CD4-positive, alpha-beta memory T cell (primary cell): Measurements from ENCODE around the gene AGBL4. TPM values are rescaled to one million over a fixed set of nuclear protein-coding genes. Genes with fewer than 3 reads are reported as not detected.

Source experiments
- CTCF ChIA-PET: fragments of 350-600 bp; sonication (Branson Sonifier 250); formaldehyde crosslinking; loops from one replicate; lab custom pipeline; 2021; ENCODE audit warnings: inconsistent platforms; ENCODE audit not compliant: partially characterized antibody; lab: Charles Lee
- POLR2A ChIA-PET: fragments of 350-600 bp; sonication (Branson Sonifier 250); formaldehyde crosslinking; loops from one replicate; lab custom pipeline; 2021; ENCODE audit not compliant: partially characterized antibody; lab: Charles Lee
- DNase-seq, 5 donors: peaks; one replicate each; pipeline versions ENCODE4 v3.0.0 to v3.0.0-alpha.2; 2020 to 2022; ENCODE audit warnings: mixed read lengths in 1 of 5
- H3K27ac ChIP-seq: one replicate; pipeline ENCODE4 v1.7.0; 2013; ENCODE audit warnings: low read depth, low read length
- H3K27me3 ChIP-seq: 2 replicates; pipeline ENCODE4 v1.7.0; 2013; ENCODE audit warnings: mild to moderate bottlenecking, low read length, moderate library complexity; ENCODE audit not compliant: insufficient read depth
- H3K36me3 ChIP-seq: 2 replicates; pipeline ENCODE4 v1.7.0; 2013; ENCODE audit warnings: mild to moderate bottlenecking, low read length, moderate library complexity; ENCODE audit not compliant: insufficient read depth
- H3K4me1 ChIP-seq: 2 replicates; pipeline ENCODE4 v1.7.0; 2013; ENCODE audit warnings: mild to moderate bottlenecking, low read length, moderate library complexity; ENCODE audit not compliant: insufficient read depth
- H3K4me3 ChIP-seq, 2 donors: one replicate each; pipeline ENCODE4 v1.7.0; 2013; ENCODE audit warnings: low read length in 2 of 2, mild to moderate bottlenecking in 1 of 2
- H3K9me3 ChIP-seq, 2 donors: one replicate each; pipeline ENCODE4 v1.7.0; 2013; ENCODE audit warnings: low read length in 2 of 2, control low read depth in 1 of 2; ENCODE audit not compliant: control insufficient read depth in 1 of 2
- H3K27ac Mint-ChIP-seq, 7 donors: one replicate each; pipeline ENCODE4 v1.8.0; 2020 to 2021; ENCODE audit warnings: mixed read lengths in 7 of 7, mild to moderate bottlenecking in 6 of 7, inconsistent platforms in 3 of 7, moderate library complexity in 3 of 7
- H3K27me3 Mint-ChIP-seq, 2 donors: one replicate each; pipeline ENCODE4 v1.8.0; 2020 to 2021; ENCODE audit warnings: mixed read lengths in 2 of 2
- H3K36me3 Mint-ChIP-seq, 2 donors: one replicate each; pipeline ENCODE4 v1.8.0; 2020 to 2021; ENCODE audit warnings: mixed read lengths in 2 of 2, inconsistent platforms in 1 of 2, mild to moderate bottlenecking in 1 of 2
- H3K4me1 Mint-ChIP-seq, 4 donors: one replicate each; pipeline ENCODE4 v1.8.0; 2020 to 2021; ENCODE audit warnings: mixed read lengths in 4 of 4, mild to moderate bottlenecking in 1 of 4
- H3K4me3 Mint-ChIP-seq, 8 donors: one replicate each; pipeline ENCODE4 v1.8.0; 2020 to 2021; ENCODE audit warnings: mixed read lengths in 8 of 8, mild to moderate bottlenecking in 7 of 8, moderate library complexity in 6 of 8, inconsistent platforms in 3 of 8
- H3K9me3 Mint-ChIP-seq, 8 donors: one replicate each; pipeline ENCODE4 v1.8.0; 2020 to 2021; ENCODE audit warnings: mixed read lengths in 8 of 8, mild to moderate bottlenecking in 5 of 8, inconsistent platforms in 3 of 8, moderate library complexity in 1 of 8
- intact Hi-C: fragments of 100-400 bp; cut with micrococcal nuclease; formaldehyde crosslinking; loops from one replicate; pipeline ENCODE4 v1.15.1; 2023
- polyA plus RNA-seq, 2 donors: library from polyadenylated mRNA; unstranded; fragments of 300-500 nt; fragmentation: Illumina TruSeq; gene quantifications; one replicate each; pipeline ENCODE4 v1.2.3, GENCODE V29; 2021
- total RNA-seq, 2 experiments: library from RNA; stranded (reverse); gene quantifications; one replicate each; pipeline ENCODE4 v1.2.3, GENCODE V29; 2021

Gene AGBL4
- total and polyA plus RNA-seq, 4 experiments from 2014 or later: not detected

DNA sequence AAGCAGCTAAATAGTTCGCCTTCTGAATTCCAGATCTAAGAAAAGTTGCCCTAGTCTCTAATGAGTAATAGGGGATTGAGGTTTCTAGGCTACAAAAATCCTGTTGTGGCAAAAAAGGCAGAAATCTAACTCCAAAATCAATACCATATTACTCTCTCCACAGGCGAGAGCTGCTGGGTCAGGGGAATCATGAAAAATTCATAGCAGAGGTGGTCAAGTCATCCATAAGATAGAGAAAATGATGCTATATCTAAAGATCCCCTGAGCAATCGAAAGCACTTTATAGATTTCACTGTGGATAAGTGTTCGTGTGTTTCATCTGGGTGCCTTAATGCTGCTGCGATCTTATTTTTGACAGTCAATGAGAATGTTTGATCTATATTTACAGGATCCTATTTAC is 417.7 kb downstream of the AGBL4 start:
- no peaks in the 10 kb centered on the region for H3K4me1 Mint-ChIP-seq
- Histone ChIP-seq H3K9me3 (no peaks in the 10 kb centered on the region), H3K36me3 (no peaks in the 10 kb centered on the region), H3K27me3 (no peaks in the 10 kb centered on the region), H3K4me1 (no peaks in the 10 kb centered on the region), H3K27ac (no peak overlapping the region), H3K4me3 (no peak overlapping the region)
- H3K27me3 Mint-ChIP-seq: no peaks in the 10 kb centered on the region
- H3K9me3 Mint-ChIP-seq: peaks cover 0 to 7% (median 3%) of the 10 kb centered on the region in 8 donors
- H3K36me3 Mint-ChIP-seq: no peaks in the 10 kb centered on the region
- no peak overlapping the region for H3K27ac Mint-ChIP-seq
- ChIA-PET POLR2A (no interaction called here), CTCF (no interaction called here)
- no peak for DNase-seq
- H3K4me3 Mint-ChIP-seq: no peak overlapping the region
- intact Hi-C loops: no loop called here

DNA sequence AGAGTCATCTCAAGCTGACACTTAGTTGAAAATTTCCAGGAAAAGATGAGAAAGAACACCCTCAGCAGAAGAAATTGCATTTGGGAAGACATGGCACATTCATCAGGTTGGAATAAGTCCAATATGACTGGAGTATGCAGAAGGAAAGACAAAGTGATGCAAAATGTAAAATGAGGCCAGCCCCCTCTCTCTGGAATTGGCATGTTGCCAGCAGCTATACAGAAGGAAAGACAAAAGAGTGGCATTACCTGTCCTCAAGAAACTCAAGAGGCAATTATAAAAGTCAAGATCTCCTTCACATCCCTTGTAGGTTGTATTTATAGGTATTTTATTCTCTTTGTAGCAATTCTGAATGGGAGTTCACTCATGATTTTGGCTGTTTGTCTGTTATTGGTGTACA is 426.3 kb downstream of the AGBL4 start:
- intact Hi-C loops: no loop called here
- Mint-ChIP-seq H3K27ac (no peak overlapping the region), H3K4me1 (no peaks in the 10 kb centered on the region), H3K27me3 (no peaks in the 10 kb centered on the region), H3K4me3 (no peak overlapping the region), H3K9me3 (peaks cover 2 to 18% (median 13%) of the 10 kb centered on the region in 8 donors), H3K36me3 (no peaks in the 10 kb centered on the region)
- Histone ChIP-seq H3K4me1 (no peaks in the 10 kb centered on the region), H3K27ac (no peak overlapping the region), H3K4me3 (no peak overlapping the region), H3K9me3 (no peaks in the 10 kb centered on the region), H3K36me3 (no peaks in the 10 kb centered on the region), H3K27me3 (no peaks in the 10 kb centered on the region)
- POLR2A ChIA-PET: no interaction called here
- CTCF ChIA-PET: no interaction called here
- no peak for DNase-seq

DNA sequence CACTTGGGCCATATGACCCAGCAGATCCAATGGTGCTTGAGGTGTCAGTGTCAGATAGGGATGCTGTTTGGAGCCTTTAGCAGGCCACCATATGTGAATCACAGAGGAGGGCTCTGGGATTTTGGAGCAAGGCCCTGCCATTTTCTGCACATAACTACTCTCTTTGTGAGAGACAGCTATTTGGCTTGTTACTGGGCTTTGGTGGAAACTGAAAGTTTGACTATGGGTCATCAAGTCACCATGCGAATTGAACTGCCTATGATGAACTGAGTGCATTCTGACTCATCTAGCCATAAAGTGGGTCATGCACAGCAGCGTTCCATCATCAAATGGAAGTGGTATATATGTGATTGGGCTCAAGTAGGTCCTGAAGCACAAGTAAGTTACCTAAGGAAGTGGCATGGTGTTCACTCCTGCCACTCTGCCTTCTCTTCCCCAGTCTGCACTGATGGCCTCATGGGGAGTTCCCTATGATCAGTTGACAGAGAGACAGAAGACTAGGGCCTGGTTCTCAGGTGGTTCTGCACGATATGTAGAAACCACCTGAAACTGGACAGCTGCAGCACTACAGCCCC is 447.3 kb downstream of the AGBL4 start:
- Histone ChIP-seq H3K36me3 (no peaks in the 10 kb centered on the region), H3K9me3 (no peaks in the 10 kb centered on the region), H3K4me1 (no peaks in the 10 kb centered on the region), H3K27ac (no peak overlapping the region), H3K27me3 (no peaks in the 10 kb centered on the region), H3K4me3 (no peak overlapping the region)
- no peaks in the 10 kb centered on the region for H3K4me1 Mint-ChIP-seq
- intact Hi-C loops: no loop called here
- POLR2A ChIA-PET: no interaction called here
- no peaks in the 10 kb centered on the region for H3K27me3 Mint-ChIP-seq
- DNase-seq: no peak
- CTCF ChIA-PET: no interaction called here
- no peaks in the 10 kb centered on the region for H3K36me3 Mint-ChIP-seq
- H3K9me3 Mint-ChIP-seq: peaks cover 7 to 34% (median 23%) of the 10 kb centered on the region in 8 donors
- H3K4me3 Mint-ChIP-seq: no peak overlapping the region
- H3K27ac Mint-ChIP-seq: no peak overlapping the region

DNA sequence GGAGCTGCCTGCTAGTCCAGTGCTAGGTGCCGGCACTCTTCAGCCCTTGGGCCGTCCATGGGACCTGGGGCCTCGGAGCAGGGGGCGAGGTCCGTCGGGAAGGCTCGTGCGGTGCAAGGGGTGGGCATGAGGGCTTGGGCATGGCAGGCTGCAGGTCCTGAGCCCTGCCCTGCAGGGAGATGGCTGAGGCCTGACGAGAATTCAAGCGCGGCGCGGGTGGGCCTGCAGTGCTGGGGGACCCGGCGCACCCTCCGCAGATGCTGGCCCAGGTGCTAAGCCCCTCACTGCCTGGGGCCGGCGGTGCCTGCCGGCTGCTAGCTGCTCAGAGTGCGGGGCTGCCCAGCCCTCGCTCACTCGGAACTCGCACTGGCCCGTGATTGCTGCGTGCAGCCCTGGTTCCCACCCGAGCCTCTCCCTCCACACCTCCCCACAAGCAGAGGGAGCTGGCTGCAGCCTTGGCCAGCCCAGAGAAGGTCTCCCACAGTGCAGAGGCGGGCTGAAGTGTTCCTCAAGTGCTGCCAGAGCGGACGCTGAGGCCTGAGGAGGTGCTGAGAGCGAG is 467.0 kb downstream of the AGBL4 start:
- intact Hi-C loops: no loop called here
- Histone ChIP-seq H3K4me1 (no peaks in the 10 kb centered on the region), H3K27ac (no peak overlapping the region), H3K4me3 (no peak overlapping the region), H3K36me3 (no peaks in the 10 kb centered on the region), H3K9me3 (no peaks in the 10 kb centered on the region), H3K27me3 (no peaks in the 10 kb centered on the region)
- DNase-seq: no peak
- H3K27ac Mint-ChIP-seq: no peak overlapping the region
- CTCF ChIA-PET: no interaction called here
- peaks cover 0 to 18% (median 11%) of the 10 kb centered on the region in 8 donors for H3K9me3 Mint-ChIP-seq
- H3K36me3 Mint-ChIP-seq: no peaks in the 10 kb centered on the region
- no peak overlapping the region for H3K4me3 Mint-ChIP-seq
- H3K27me3 Mint-ChIP-seq: no peaks in the 10 kb centered on the region
- H3K4me1 Mint-ChIP-seq: no peaks in the 10 kb centered on the region
- POLR2A ChIA-PET: no interaction called here

DNA sequence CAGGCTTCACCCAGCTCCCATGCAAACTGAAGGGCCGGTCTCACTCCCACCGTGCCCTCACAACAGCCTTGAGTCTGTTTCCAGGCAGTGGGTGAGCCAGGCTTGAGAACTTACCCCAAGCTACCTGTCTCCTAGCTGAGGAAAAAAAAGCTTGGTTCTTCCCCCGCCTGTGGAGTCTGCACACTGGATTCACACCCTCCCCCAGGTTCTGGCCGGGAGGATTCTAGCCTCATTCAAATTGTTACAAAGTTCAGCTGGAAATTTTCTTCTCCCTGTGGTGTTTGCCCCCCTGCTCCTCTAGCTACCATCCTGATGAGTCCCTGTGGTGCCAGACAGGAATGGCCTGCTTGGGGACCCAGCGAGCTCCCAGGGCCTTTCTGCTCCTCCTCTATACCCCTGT is 471.7 kb downstream of the AGBL4 start:
- H3K27ac ChIP-seq: no peak overlapping the region
- Mint-ChIP-seq H3K36me3 (no peaks in the 10 kb centered on the region), H3K27ac (no peak overlapping the region), H3K4me3 (no peak overlapping the region), H3K9me3 (peaks cover 0 to 23% (median 8%) of the 10 kb centered on the region in 8 donors), H3K4me1 (no peaks in the 10 kb centered on the region), H3K27me3 (no peaks in the 10 kb centered on the region)
- CTCF ChIA-PET: no interaction called here
- no peaks in the 10 kb centered on the region for H3K9me3 ChIP-seq
- DNase-seq: no peak
- no peaks in the 10 kb centered on the region for H3K4me1 ChIP-seq
- intact Hi-C loops: no loop called here
- no peak overlapping the region for H3K4me3 ChIP-seq
- no peaks in the 10 kb centered on the region for H3K36me3 ChIP-seq
- no peaks in the 10 kb centered on the region for H3K27me3 ChIP-seq
- POLR2A ChIA-PET: no interaction called here

DNA sequence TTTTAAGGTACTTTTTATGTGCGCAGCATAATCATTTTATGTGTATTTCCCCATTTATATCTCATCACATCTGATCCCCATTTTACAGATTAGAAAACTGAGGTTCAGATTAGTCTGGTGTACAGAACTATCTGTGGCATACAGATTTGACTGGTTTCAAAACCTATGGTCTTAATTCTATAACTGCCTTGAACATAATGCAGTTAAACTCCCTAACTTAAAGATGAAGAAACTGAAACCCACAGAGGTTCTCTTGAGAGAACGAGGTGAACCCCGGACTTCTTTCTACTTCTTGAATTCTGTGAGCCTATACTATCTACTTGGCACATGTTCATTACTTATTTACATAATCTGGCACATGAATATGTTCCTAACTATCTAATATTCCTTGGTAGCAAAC is 479.1 kb downstream of the AGBL4 start:
- POLR2A ChIA-PET: no interaction called here
- no peaks in the 10 kb centered on the region for H3K9me3 ChIP-seq
- H3K27me3 Mint-ChIP-seq: no peaks in the 10 kb centered on the region
- intact Hi-C loops: no loop called here
- H3K36me3 Mint-ChIP-seq: no peaks in the 10 kb centered on the region
- no peaks in the 10 kb centered on the region for H3K4me1 ChIP-seq
- no peaks in the 10 kb centered on the region for H3K36me3 ChIP-seq
- H3K4me3 Mint-ChIP-seq: no peak overlapping the region
- no peak overlapping the region for H3K4me3 ChIP-seq
- H3K27me3 ChIP-seq: no peaks in the 10 kb centered on the region
- CTCF ChIA-PET: no interaction called here
- no peak for DNase-seq
- no peaks in the 10 kb centered on the region for H3K4me1 Mint-ChIP-seq
- H3K9me3 Mint-ChIP-seq: peaks cover 0 to 9% (median 5%) of the 10 kb centered on the region in 8 donors
- H3K27ac Mint-ChIP-seq: no peak overlapping the region
- no peak overlapping the region for H3K27ac ChIP-seq

DNA sequence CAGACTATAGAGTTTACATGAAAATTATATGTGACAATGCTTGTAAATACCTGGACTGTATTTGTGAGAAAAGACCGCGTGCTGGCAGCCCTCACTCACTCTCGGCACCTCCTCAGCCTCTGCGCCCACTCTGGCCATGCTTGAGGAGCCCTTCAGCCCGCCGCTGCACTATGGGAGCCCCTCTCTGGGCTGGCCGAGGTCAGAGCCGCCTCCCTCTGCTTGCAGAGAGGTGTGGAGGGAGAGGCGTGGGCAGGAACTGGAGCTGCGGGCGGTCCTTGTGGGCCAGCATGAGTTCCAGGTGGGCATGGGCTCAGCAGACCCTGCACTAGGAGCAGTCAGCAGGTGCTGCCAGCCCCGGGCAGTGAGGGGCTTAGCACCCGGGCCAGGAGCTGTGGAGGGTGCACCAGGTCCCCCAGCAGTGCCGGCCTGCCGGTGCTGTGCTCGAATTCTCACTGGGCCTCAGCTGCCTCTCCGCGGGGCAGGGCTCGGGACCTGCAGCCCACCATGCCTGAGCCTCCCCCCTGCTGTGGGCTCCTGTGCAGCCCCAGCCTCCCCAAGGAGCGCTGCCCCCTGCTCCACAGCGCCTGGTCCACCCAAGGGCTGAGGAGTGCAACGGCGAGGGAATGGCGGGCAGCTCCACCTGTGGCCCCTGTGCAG is 482.5 kb downstream of the AGBL4 start:
- no peak overlapping the region for H3K4me3 ChIP-seq
- no peaks in the 10 kb centered on the region for H3K36me3 ChIP-seq
- H3K27me3 ChIP-seq: no peaks in the 10 kb centered on the region
- H3K9me3 ChIP-seq: no peaks in the 10 kb centered on the region
- H3K27me3 Mint-ChIP-seq: no peaks in the 10 kb centered on the region
- no peaks in the 10 kb centered on the region for H3K36me3 Mint-ChIP-seq
- ChIA-PET CTCF (no interaction called here), POLR2A (no interaction called here)
- peak in 1 of 5 donors; percentile 31 for DNase-seq
- H3K27ac Mint-ChIP-seq: no peak overlapping the region
- H3K9me3 Mint-ChIP-seq: peaks cover 2 to 9% (median 6%) of the 10 kb centered on the region in 8 donors
- no peaks in the 10 kb centered on the region for H3K4me1 ChIP-seq
- H3K4me3 Mint-ChIP-seq: no peak overlapping the region
- intact Hi-C loops: no loop called here
- H3K27ac ChIP-seq: no peak overlapping the region
- H3K4me1 Mint-ChIP-seq: no peaks in the 10 kb centered on the region
